Measurements from ENCODE around the gene VOPP1.

Gene VOPP1

GRCh38 chr7:55591282-55591931, 19.1 kb upstream of the VOPP1 start:
- no peak for DNase-seq (ENCODE audit: low read depth)
- no peak for TF ChIP-seq MAX (IDR thresholded peaks at IDR 0.05; ENCODE audit: low read depth, low read length)
- TF ChIP-seq MYC (IDR thresholded peaks at IDR 0.05; ENCODE audit: low read depth, low read length), result no peak
- TF ChIP-seq CTCF (IDR thresholded peaks at IDR 0.05; ENCODE audit: low read depth, low read length), result no peak
- TF ChIP-seq POLR2A (IDR thresholded peaks at IDR 0.05; ENCODE audit: extremely low read depth, insufficient read length), result no peak
- H3K4me3 ChIP-seq (ENCODE audit: low read depth, low read length), result no peak overlapping the region

- TF ChIP-seq MYC (IDR thresholded peaks at IDR 0.05; ENCODE audit: low read depth, low read length) (no peak), CTCF (IDR thresholded peaks at IDR 0.05; ENCODE audit: low read depth, low read length) (no peak), POLR2A (IDR thresholded peaks at IDR 0.05; ENCODE audit: extremely low read depth, insufficient read length) (no peak), MAX (IDR thresholded peaks at IDR 0.05; ENCODE audit: low read depth, low read length) (no peak)
- no peak for DNase-seq (ENCODE audit: low read depth)
- no peak overlapping the region for H3K4me3 ChIP-seq (ENCODE audit: low read depth, low read length)
These were observed 18.4 kb upstream of the VOPP1 start for GRCh38 chr7:55590517-55591281.

GRCh38 chr7:55589905-55590304, 17.6 kb upstream of the VOPP1 start:
- TF ChIP-seq CTCF (IDR thresholded peaks at IDR 0.05; ENCODE audit: low read depth, low read length) (no peak), POLR2A (IDR thresholded peaks at IDR 0.05; ENCODE audit: extremely low read depth, insufficient read length) (no peak), MAX (IDR thresholded peaks at IDR 0.05; ENCODE audit: low read depth, low read length) (no peak), MYC (IDR thresholded peaks at IDR 0.05; ENCODE audit: low read depth, low read length) (no peak)

DNA sequence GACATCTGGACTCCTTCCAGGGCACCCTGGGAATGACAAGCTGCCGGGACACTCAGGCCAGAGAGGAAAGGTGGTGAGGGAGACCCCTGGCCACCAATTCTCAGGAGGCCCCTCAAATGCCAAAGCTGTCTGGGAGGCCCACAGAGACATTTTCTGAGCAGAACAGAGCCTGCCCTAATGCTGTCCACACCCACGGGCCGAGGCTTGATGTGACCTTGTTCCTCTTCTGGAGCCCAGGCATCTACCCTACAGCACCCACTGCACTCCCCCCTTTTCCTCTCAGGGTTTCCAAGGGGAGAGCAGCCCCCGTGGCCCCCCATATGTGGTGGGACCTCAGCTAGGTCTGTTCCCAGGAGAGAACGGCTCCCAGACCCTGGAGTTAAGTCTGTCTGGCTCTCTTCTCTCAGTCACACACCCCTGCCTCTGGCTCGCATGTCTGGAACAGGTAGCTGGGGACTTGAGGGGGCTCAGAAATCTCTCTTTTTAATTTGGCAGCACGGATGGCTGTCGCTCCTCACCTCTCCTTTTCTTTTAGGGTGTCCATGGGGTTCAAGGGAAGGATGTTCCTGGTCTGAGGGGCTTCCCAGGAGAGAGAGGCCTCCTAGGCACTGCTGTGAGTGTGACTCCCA, 16.8 kb upstream of the VOPP1 start:
- no peak overlapping the region for H3K4me3 ChIP-seq (ENCODE audit: low read depth, low read length)
- no peak for TF ChIP-seq MYC (IDR thresholded peaks at IDR 0.05; ENCODE audit: low read depth, low read length)
- no peak for TF ChIP-seq POLR2A (IDR thresholded peaks at IDR 0.05; ENCODE audit: extremely low read depth, insufficient read length)
- TF ChIP-seq CTCF (IDR thresholded peaks at IDR 0.05; ENCODE audit: low read depth, low read length), result no peak
- TF ChIP-seq MAX (IDR thresholded peaks at IDR 0.05; ENCODE audit: low read depth, low read length), result no peak
- no peak for DNase-seq (ENCODE audit: low read depth)

More at GRCh38 chr7:55589905-55590304, 17.6 kb upstream of the VOPP1 start:
- H3K4me3 ChIP-seq (ENCODE audit: low read depth, low read length), result no peak overlapping the region
- no peak for DNase-seq (ENCODE audit: low read depth)

DNA sequence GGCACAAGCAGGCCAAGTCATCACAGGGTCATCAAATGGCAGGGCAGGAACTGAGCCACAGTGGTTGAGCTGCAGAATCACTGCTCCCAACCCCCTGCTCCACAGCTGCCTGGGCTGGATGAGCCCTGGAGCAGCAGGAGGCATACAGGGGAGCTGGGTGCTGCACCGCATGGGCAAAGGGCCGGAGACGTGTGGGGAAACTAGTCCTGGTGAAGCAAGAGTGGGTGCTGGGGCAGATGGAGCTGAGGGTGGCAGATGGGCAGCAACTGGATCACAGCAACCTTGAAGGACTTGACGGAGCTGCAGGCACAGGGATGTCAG, 16.0 kb upstream of the VOPP1 start:
- TF ChIP-seq MAX (IDR thresholded peaks at IDR 0.05; ENCODE audit: low read depth, low read length) (no peak), POLR2A (IDR thresholded peaks at IDR 0.05; ENCODE audit: extremely low read depth, insufficient read length) (no peak), CTCF (IDR thresholded peaks at IDR 0.05; ENCODE audit: low read depth, low read length) (no peak), MYC (IDR thresholded peaks at IDR 0.05; ENCODE audit: low read depth, low read length) (no peak)
- H3K4me3 ChIP-seq (ENCODE audit: low read depth, low read length), result no peak overlapping the region
- DNase-seq (ENCODE audit: low read depth), result no peak

Measured in NB4 (cell line).